ENCODE data around the gene DNAH10. TPM values are rescaled to one million over a fixed set of nuclear protein-coding genes. Genes with fewer than 3 reads are reported as not detected.

Gene DNAH10
- total and polyA plus RNA-seq, 2 experiments from 2014 or later, result 0.22 to 0.60 TPM

GRCh38 chr12:123956249-123956648 is 194.1 kb downstream of the DNAH10 start:
- no peaks in the 10 kb centered on the region for H3K9me3 ChIP-seq (ENCODE audit: low read depth)
- WGBS (ENCODE audit: low lambda C conversion rate, missing lambda C conversion rate), result 66% methylated on average over 9 of the region's 9 CpGs
- no peaks in the 10 kb centered on the region for H4K20me1 ChIP-seq (ENCODE audit: insufficient read depth, poor library complexity, severe bottlenecking)

GRCh38 chr12:123957196-123957595 is 195.1 kb downstream of the DNAH10 start:
- Histone ChIP-seq H2AFZ (no peak overlapping the region), H3K27me3 (no peaks in the 10 kb centered on the region), H3K79me2 (peaks cover 30% of the 10 kb centered on the region), H3K4me3 (no peak overlapping the region), H3K9me3 (ENCODE audit: low read depth) (no peaks in the 10 kb centered on the region), H3K36me3 (replicated peaks; ENCODE audit: insufficient read depth, low read depth) (no peaks in the 10 kb centered on the region), H3K4me1 (ENCODE audit: insufficient read depth) (peaks cover 3% of the 10 kb centered on the region), H3K27ac (no peak overlapping the region), H3K4me2 (no peak overlapping the region), H3K9me2 (replicated peaks; ENCODE audit: insufficient read depth) (no peaks in the 10 kb centered on the region), H4K20me1 (ENCODE audit: insufficient read depth, poor library complexity, severe bottlenecking) (no peaks in the 10 kb centered on the region)
- WGBS (ENCODE audit: low lambda C conversion rate, missing lambda C conversion rate), result 81% methylated on average over 3 of the region's 3 CpGs
- no peak for DNase-seq (ENCODE audit: low spot score)
- TF ChIP-seq EZH2phosphoT487 (IDR thresholded peaks at IDR 0.05; ENCODE audit: low read depth, severe bottlenecking, unreplicated experiment) (no peak), CTCF (IDR thresholded peaks at IDR 0.05; ENCODE audit: poor library complexity) (no peak), EZH2 (IDR thresholded peaks at IDR 0.05; ENCODE audit: borderline replicate concordance) (no peak)

More at GRCh38 chr12:123956249-123956648, 194.1 kb downstream of the DNAH10 start:
- TF ChIP-seq EZH2 (IDR thresholded peaks at IDR 0.05; ENCODE audit: borderline replicate concordance) (no peak), EZH2phosphoT487 (IDR thresholded peaks at IDR 0.05; ENCODE audit: low read depth, severe bottlenecking, unreplicated experiment) (no peak), CTCF (IDR thresholded peaks at IDR 0.05; ENCODE audit: poor library complexity) (no peak)
- DNase-seq (ENCODE audit: low spot score), result no peak
- H3K27ac ChIP-seq, result no peak overlapping the region
- H3K79me2 ChIP-seq, result peaks cover 35% of the 10 kb centered on the region
- H3K4me3 ChIP-seq, result no peak overlapping the region
- no peak overlapping the region for H3K4me2 ChIP-seq
- H3K9me2 ChIP-seq (replicated peaks; ENCODE audit: insufficient read depth), result no peaks in the 10 kb centered on the region
- peaks cover 3% of the 10 kb centered on the region for H3K4me1 ChIP-seq (ENCODE audit: insufficient read depth)
- no peaks in the 10 kb centered on the region for H3K36me3 ChIP-seq (replicated peaks; ENCODE audit: insufficient read depth, low read depth)
- H2AFZ ChIP-seq, result no peak overlapping the region
- no peaks in the 10 kb centered on the region for H3K27me3 ChIP-seq

- no peak overlapping the region for H2AFZ ChIP-seq
- H3K27ac ChIP-seq, result no peak overlapping the region
- H3K4me2 ChIP-seq, result no peak overlapping the region
- WGBS (ENCODE audit: low lambda C conversion rate, missing lambda C conversion rate), result 68% methylated on average over 8 of the region's 8 CpGs
- H3K79me2 ChIP-seq, result peaks cover 31% of the 10 kb centered on the region
- H3K36me3 ChIP-seq (replicated peaks; ENCODE audit: insufficient read depth, low read depth), result no peaks in the 10 kb centered on the region
- H3K9me2 ChIP-seq (replicated peaks; ENCODE audit: insufficient read depth), result no peaks in the 10 kb centered on the region
- H3K9me3 ChIP-seq (ENCODE audit: low read depth), result no peaks in the 10 kb centered on the region
- H3K4me3 ChIP-seq, result no peak overlapping the region
- H3K4me1 ChIP-seq (ENCODE audit: insufficient read depth), result peaks cover 4% of the 10 kb centered on the region
- H3K27me3 ChIP-seq, result no peaks in the 10 kb centered on the region
- TF ChIP-seq CTCF (IDR thresholded peaks at IDR 0.05; ENCODE audit: poor library complexity), result no peak
- TF ChIP-seq EZH2phosphoT487 (IDR thresholded peaks at IDR 0.05; ENCODE audit: low read depth, severe bottlenecking, unreplicated experiment), result no peak
- TF ChIP-seq EZH2 (IDR thresholded peaks at IDR 0.05; ENCODE audit: borderline replicate concordance), result no peak
- H4K20me1 ChIP-seq (ENCODE audit: insufficient read depth, poor library complexity, severe bottlenecking), result no peaks in the 10 kb centered on the region
- DNase-seq (ENCODE audit: low spot score), result no peak
Observed at GRCh38 chr12:123958462-123958861, 196.4 kb downstream of the DNAH10 start.

GRCh38 chr12:123958876-123959275 is 196.8 kb downstream of the DNAH10 start:
- TF ChIP-seq EZH2phosphoT487 (IDR thresholded peaks at IDR 0.05; ENCODE audit: low read depth, severe bottlenecking, unreplicated experiment), result no peak
- TF ChIP-seq EZH2 (IDR thresholded peaks at IDR 0.05; ENCODE audit: borderline replicate concordance), result no peak
- TF ChIP-seq CTCF (IDR thresholded peaks at IDR 0.05; ENCODE audit: poor library complexity), result no peak
- Histone ChIP-seq H2AFZ (no peak overlapping the region), H3K4me1 (ENCODE audit: insufficient read depth) (peaks cover 7% of the 10 kb centered on the region), H4K20me1 (ENCODE audit: insufficient read depth, poor library complexity, severe bottlenecking) (no peaks in the 10 kb centered on the region), H3K4me2 (no peak overlapping the region), H3K9me3 (ENCODE audit: low read depth) (no peaks in the 10 kb centered on the region), H3K4me3 (no peak overlapping the region), H3K27me3 (no peaks in the 10 kb centered on the region), H3K36me3 (replicated peaks; ENCODE audit: insufficient read depth, low read depth) (no peaks in the 10 kb centered on the region), H3K9me2 (replicated peaks; ENCODE audit: insufficient read depth) (no peaks in the 10 kb centered on the region), H3K27ac (no peak overlapping the region), H3K79me2 (peaks cover 29% of the 10 kb centered on the region)
- DNase-seq (ENCODE audit: low spot score), result no peak
- 67% methylated on average over 9 of the region's 9 CpGs for WGBS (ENCODE audit: low lambda C conversion rate, missing lambda C conversion rate)
